ENCODE data around the gene PLA2G2F. TPM values are rescaled to one million over a fixed set of nuclear protein-coding genes. Genes with fewer than 3 reads are reported as not detected.

Gene PLA2G2F
- total RNA-seq, 6 donors from 2014 or later, result not detected

DNA sequence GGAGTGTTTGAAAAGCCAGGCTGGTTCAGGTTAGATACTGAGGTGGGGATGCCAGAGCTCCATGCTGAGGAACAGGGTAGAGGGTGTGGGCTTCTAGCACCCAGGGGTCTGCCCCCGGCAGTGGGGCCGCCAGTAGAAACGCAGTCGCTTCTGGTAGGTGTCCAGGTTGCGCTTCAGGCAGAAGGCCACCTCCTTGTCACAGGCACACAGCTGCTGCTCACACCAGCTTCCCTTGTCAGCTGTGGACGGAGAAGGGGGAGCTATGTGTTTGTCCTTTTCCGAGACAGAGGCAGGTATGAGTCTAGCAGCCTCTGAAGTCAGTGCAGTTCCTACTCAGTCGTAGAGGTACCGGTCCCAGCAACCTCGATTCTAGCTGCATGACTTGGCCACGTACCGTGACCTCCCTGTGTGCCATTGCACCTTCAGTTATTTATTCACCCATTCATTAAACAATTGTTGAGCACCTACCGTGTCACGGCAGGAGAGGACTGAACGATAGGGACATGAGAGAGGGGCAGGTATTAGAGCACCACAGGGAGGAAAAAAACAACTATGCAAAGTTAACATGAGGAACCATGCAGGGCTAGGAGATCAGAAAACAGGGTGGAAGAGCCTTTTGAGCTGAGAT lies 25.0 kb upstream of the PLA2G2F start:
- Histone ChIP-seq H3K9me3 (no peaks in the 10 kb centered on the region), H3K27ac (no peak overlapping the region), H3K27me3 (no peaks in the 10 kb centered on the region), H3K36me3 (no peaks in the 10 kb centered on the region), H3K4me1 (peaks cover 0 to 6% (median 0%) of the 10 kb centered on the region in 4 donors), H3K4me3 (no peak overlapping the region)
- DNase-seq (no peak), ATAC-seq (ENCODE audit: low FRiP score in 2 of 2) (no peak)
- WGBS, 2 donors, result 70 to 75% methylated on average over 9 to 15 of the region's 15 CpGs
- no peak for TF ChIP-seq POLR2A (IDR thresholded peaks at IDR 0.05)

GRCh38 chr1:20115479-20115878 lies 23.6 kb upstream of the PLA2G2F start:
- WGBS, 2 donors, result 82 to 86% methylated on average over 4 of the region's 4 CpGs

GRCh38 chr1:20115916-20116315 lies 23.2 kb upstream of the PLA2G2F start:
- no peak overlapping the region for H3K4me3 ChIP-seq
- no peaks in the 10 kb centered on the region for H3K4me1 ChIP-seq
- ATAC-seq (ENCODE audit: low FRiP score in 2 of 2), result no peak
- no peak for DNase-seq
- no peaks in the 10 kb centered on the region for H3K27me3 ChIP-seq
- no peaks in the 10 kb centered on the region for H3K36me3 ChIP-seq
- H3K9me3 ChIP-seq, result no peaks in the 10 kb centered on the region
- TF ChIP-seq, protein P1, sequence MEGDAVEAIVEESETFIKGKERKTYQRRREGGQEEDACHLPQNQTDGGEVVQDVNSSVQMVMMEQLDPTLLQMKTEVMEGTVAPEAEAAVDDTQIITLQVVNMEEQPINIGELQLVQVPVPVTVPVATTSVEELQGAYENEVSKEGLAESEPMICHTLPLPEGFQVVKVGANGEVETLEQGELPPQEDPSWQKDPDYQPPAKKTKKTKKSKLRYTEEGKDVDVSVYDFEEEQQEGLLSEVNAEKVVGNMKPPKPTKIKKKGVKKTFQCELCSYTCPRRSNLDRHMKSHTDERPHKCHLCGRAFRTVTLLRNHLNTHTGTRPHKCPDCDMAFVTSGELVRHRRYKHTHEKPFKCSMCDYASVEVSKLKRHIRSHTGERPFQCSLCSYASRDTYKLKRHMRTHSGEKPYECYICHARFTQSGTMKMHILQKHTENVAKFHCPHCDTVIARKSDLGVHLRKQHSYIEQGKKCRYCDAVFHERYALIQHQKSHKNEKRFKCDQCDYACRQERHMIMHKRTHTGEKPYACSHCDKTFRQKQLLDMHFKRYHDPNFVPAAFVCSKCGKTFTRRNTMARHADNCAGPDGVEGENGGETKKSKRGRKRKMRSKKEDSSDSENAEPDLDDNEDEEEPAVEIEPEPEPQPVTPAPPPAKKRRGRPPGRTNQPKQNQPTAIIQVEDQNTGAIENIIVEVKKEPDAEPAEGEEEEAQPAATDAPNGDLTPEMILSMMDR (IDR thresholded peaks at IDR 0.05), result no peak
- TF ChIP-seq POLR2AphosphoS5 (IDR thresholded peaks at IDR 0.05) (no peak), EP300 (IDR thresholded peaks at IDR 0.05) (no peak), POLR2A (IDR thresholded peaks at IDR 0.05) (no peak)
- no peak overlapping the region for H3K27ac ChIP-seq
- WGBS, 2 donors, result 87 to 89% methylated on average over 7 of the region's 7 CpGs

More at GRCh38 chr1:20115479-20115878, 23.6 kb upstream of the PLA2G2F start:
- ATAC-seq (ENCODE audit: low FRiP score in 2 of 2), result no peak
- Histone ChIP-seq H3K4me3 (no peak overlapping the region), H3K27me3 (no peaks in the 10 kb centered on the region), H3K4me1 (no peaks in the 10 kb centered on the region), H3K36me3 (no peaks in the 10 kb centered on the region), H3K27ac (no peak overlapping the region), H3K9me3 (no peaks in the 10 kb centered on the region)
- no peak for DNase-seq
- no peak for TF ChIP-seq POLR2A (IDR thresholded peaks at IDR 0.05)
- TF ChIP-seq, protein P1 (IDR thresholded peaks at IDR 0.05), result no peak
- TF ChIP-seq EP300 (IDR thresholded peaks at IDR 0.05), result no peak
- TF ChIP-seq POLR2AphosphoS5 (IDR thresholded peaks at IDR 0.05), result no peak

GRCh38 chr1:20117236-20117635 lies 21.9 kb upstream of the PLA2G2F start:
- Histone ChIP-seq H3K9me3 (no peaks in the 10 kb centered on the region), H3K4me3 (no peak overlapping the region), H3K36me3 (no peaks in the 10 kb centered on the region), H3K27me3 (no peaks in the 10 kb centered on the region), H3K27ac (no peak overlapping the region), H3K4me1 (no peaks in the 10 kb centered on the region)
- TF ChIP-seq, protein P1 (IDR thresholded peaks at IDR 0.05), result no peak
- no peak for TF ChIP-seq POLR2A (IDR thresholded peaks at IDR 0.05)
- no peak for TF ChIP-seq EP300 (IDR thresholded peaks at IDR 0.05)
- TF ChIP-seq POLR2AphosphoS5 (IDR thresholded peaks at IDR 0.05), result no peak
- ATAC-seq (ENCODE audit: low FRiP score in 2 of 2), result no peak
- DNase-seq, result no peak

- Histone ChIP-seq H3K9me3 (no peaks in the 10 kb centered on the region), H3K27ac (no peak within 1 kb of the TSS), H3K4me3 (no peak within 1 kb of the TSS), H3K4me1 (peaks cover 0 to 5% (median 1%) of the 10 kb centered on the region in 4 donors), H3K27me3 (no peaks in the 10 kb centered on the region), H3K36me3 (no peaks in the 10 kb centered on the region)
- ATAC-seq (ENCODE audit: low FRiP score in 2 of 2) (no peak), DNase-seq (no peak)
- TF ChIP-seq, protein P1 (IDR thresholded peaks at IDR 0.05), result no peak
- TF ChIP-seq POLR2AphosphoS5 (IDR thresholded peaks at IDR 0.05) (no peak), EP300 (IDR thresholded peaks at IDR 0.05) (no peak), POLR2A (IDR thresholded peaks at IDR 0.05) (no peak)
- WGBS, 2 donors, result 72 to 96% methylated on average over 2 of the region's 2 CpGs
Observed at GRCh38 chr1:20119347-20119746, 19.8 kb upstream of the PLA2G2F start, which contains the start of gene PLA2G2D. Gene PLA2G2D, minus strand, starts transcription at chr1:20119536. Its CDS starts 38 bp downstream, at chr1:20119498.

All from upper lobe of left lung (tissue), 6 donors.